Activated CD4-positive, alpha-beta T cell treated with anti-CD3 and anti-CD28 coated beads for 36 hours (primary cell): ENCODE data around the gene HERC6. TPM values are rescaled to one million over a fixed set of nuclear protein-coding genes. Genes with fewer than 3 reads are reported as not detected.

Source experiments
- ATAC-seq: fragments of 200-7000 bp; cut with Tn5 transposase; one replicate; pipeline ENCODE4 v1.10.0; 2021; ENCODE audit warnings: mild to moderate bottlenecking, moderate library complexity
- CTCF ChIA-PET: fragments of 350-600 bp; sonication (Branson Sonifier 250); formaldehyde crosslinking; loops from one replicate; lab custom pipeline; 2021; ENCODE audit warnings: antibody characterized with exemption; lab: Charles Lee
- POLR2A ChIA-PET: fragments of 350-600 bp; sonication (Branson Sonifier 250); formaldehyde crosslinking; loops from one replicate; lab custom pipeline; 2021; ENCODE audit warnings: antibody characterized with exemption, inconsistent platforms; lab: Charles Lee
- DNase-seq: peaks from one replicate; pipeline ENCODE4 v3.0.0-alpha.2; 2020
- H3K27ac Mint-ChIP-seq: one replicate; pipeline ENCODE4 v1.8.0; 2021; ENCODE audit warnings: mixed read lengths
- H3K27me3 Mint-ChIP-seq: one replicate; pipeline ENCODE4 v1.8.0; 2021; ENCODE audit warnings: mixed read lengths
- H3K36me3 Mint-ChIP-seq: one replicate; pipeline ENCODE4 v1.8.0; 2021; ENCODE audit warnings: low read depth, mixed read lengths
- H3K4me1 Mint-ChIP-seq: one replicate; pipeline ENCODE4 v1.8.0; 2021; ENCODE audit warnings: mixed read lengths
- H3K4me3 Mint-ChIP-seq: one replicate; pipeline ENCODE4 v1.8.0; 2021; ENCODE audit warnings: mild to moderate bottlenecking, moderate library complexity, mixed read lengths
- H3K9me3 Mint-ChIP-seq: one replicate; pipeline ENCODE4 v1.8.0; 2021; ENCODE audit warnings: low read depth, mixed read lengths
- intact Hi-C, 2 experiments: fragments of 100-400 bp; cut with DNase I in 1 of 2; cut with micrococcal nuclease in 1 of 2; formaldehyde crosslinking; loops; one replicate each; pipeline versions ENCODE4 v1.14.2 to v1.15.1; 2022 to 2024; cut with DNase I, micrococcal nuclease
- total RNA-seq, 2 experiments: library from RNA; stranded (reverse); gene quantifications; one replicate each; pipeline ENCODE4 v1.2.3, GENCODE V29; 2021

HERC6 gene
- total RNA-seq, 2 experiments from 2014 or later = 7.3 to 9.3 TPM

GRCh38 chr4:88391703-88392102 lies 13.1 kb downstream of the HERC6 start:
- ChIA-PET POLR2A (no interaction called here), CTCF (no interaction called here)
- H3K9me3 Mint-ChIP-seq = no peaks in the 10 kb centered on the region
- DNase-seq = no peak
- no peaks in the 10 kb centered on the region for H3K4me1 Mint-ChIP-seq
- intact Hi-C loops = no loop called here
- peaks cover 21% of the 10 kb centered on the region for H3K36me3 Mint-ChIP-seq
- no peak for ATAC-seq
- H3K4me3 Mint-ChIP-seq = no peak overlapping the region
- no peak overlapping the region for H3K27ac Mint-ChIP-seq
- H3K27me3 Mint-ChIP-seq = no peaks in the 10 kb centered on the region

GRCh38 chr4:88396681-88397080 lies 18.0 kb downstream of the HERC6 start:
- no peak overlapping the region for H3K4me3 Mint-ChIP-seq
- peaks cover 18% of the 10 kb centered on the region for H3K36me3 Mint-ChIP-seq
- ATAC-seq (no peak), DNase-seq (no peak)
- ChIA-PET CTCF (no interaction called here), POLR2A (no interaction called here)
- H3K27me3 Mint-ChIP-seq = no peaks in the 10 kb centered on the region
- no peaks in the 10 kb centered on the region for H3K9me3 Mint-ChIP-seq
- H3K4me1 Mint-ChIP-seq = no peaks in the 10 kb centered on the region
- intact Hi-C loops = no loop called here
- H3K27ac Mint-ChIP-seq = no peak overlapping the region

- ATAC-seq (no peak), DNase-seq (no peak)
- Mint-ChIP-seq H3K4me3 (no peak overlapping the region), H3K36me3 (peaks cover 17% of the 10 kb centered on the region), H3K27me3 (no peaks in the 10 kb centered on the region), H3K27ac (no peak overlapping the region), H3K9me3 (no peaks in the 10 kb centered on the region), H3K4me1 (no peaks in the 10 kb centered on the region)
- intact Hi-C loops = no loop called here
- ChIA-PET CTCF (no interaction called here), POLR2A (no interaction called here)
Measured at GRCh38 chr4:88398381-88398780, 19.7 kb downstream of the HERC6 start.

- ChIA-PET POLR2A (no interaction called here), CTCF (no interaction called here)
- H3K36me3 Mint-ChIP-seq = peaks cover 14% of the 10 kb centered on the region
- intact Hi-C loops = no loop called here
- DNase-seq (no peak), ATAC-seq (no peak)
- H3K9me3 Mint-ChIP-seq = no peaks in the 10 kb centered on the region
- H3K4me1 Mint-ChIP-seq = peaks cover 9% of the 10 kb centered on the region
- H3K27me3 Mint-ChIP-seq = no peaks in the 10 kb centered on the region
- H3K27ac Mint-ChIP-seq = no peak overlapping the region
- no peak overlapping the region for H3K4me3 Mint-ChIP-seq
Measured at GRCh38 chr4:88409206-88409605, 30.6 kb downstream of the HERC6 start.

- H3K36me3 Mint-ChIP-seq = peaks cover 15% of the 10 kb centered on the region
Measured at GRCh38 chr4:88409789-88410188, 31.1 kb downstream of the HERC6 start.

GRCh38 chr4:88411491-88412096 lies 32.9 kb downstream of the HERC6 start:
- Mint-ChIP-seq H3K36me3 (peaks cover 12% of the 10 kb centered on the region), H3K9me3 (no peaks in the 10 kb centered on the region), H3K4me3 (no peak overlapping the region), H3K27ac (no peak overlapping the region), H3K4me1 (peaks cover 9% of the 10 kb centered on the region), H3K27me3 (no peaks in the 10 kb centered on the region)
- ChIA-PET POLR2A (no interaction called here), CTCF (no interaction called here)
- DNase-seq = peak; percentile 32
- ATAC-seq = peak; percentile 88
- intact Hi-C loops = no loop called here

More at GRCh38 chr4:88409789-88410188, 31.1 kb downstream of the HERC6 start:
- intact Hi-C loops = no loop called here
- H3K4me3 Mint-ChIP-seq = no peak overlapping the region
- no peak overlapping the region for H3K27ac Mint-ChIP-seq
- no peaks in the 10 kb centered on the region for H3K27me3 Mint-ChIP-seq
- H3K4me1 Mint-ChIP-seq = peaks cover 9% of the 10 kb centered on the region
- H3K9me3 Mint-ChIP-seq = no peaks in the 10 kb centered on the region
- POLR2A ChIA-PET = no interaction called here
- no peak for ATAC-seq
- CTCF ChIA-PET = interaction anchor here (1.5 kb wide), 1 partner anchor 17 kb away, joined by 5 read pairs; no protein-coding TSS in a partner anchor
- DNase-seq = no peak

- peaks cover 6% of the 10 kb centered on the region for H3K4me1 Mint-ChIP-seq
- CTCF ChIA-PET = interaction anchor here (0.7 kb wide), 1 partner anchor 73 kb away, joined by 3 read pairs; no protein-coding TSS in a partner anchor
- intact Hi-C loops = no loop called here
- no peak for DNase-seq
- no peaks in the 10 kb centered on the region for H3K27me3 Mint-ChIP-seq
- POLR2A ChIA-PET = no interaction called here
- H3K36me3 Mint-ChIP-seq = peaks cover 11% of the 10 kb centered on the region
- no peak overlapping the region for H3K4me3 Mint-ChIP-seq
- H3K9me3 Mint-ChIP-seq = no peaks in the 10 kb centered on the region
- no peak overlapping the region for H3K27ac Mint-ChIP-seq
- no peak for ATAC-seq
Measured at GRCh38 chr4:88413801-88414200, 35.1 kb downstream of the HERC6 start.

GRCh38 chr4:88414755-88415154 lies 36.1 kb downstream of the HERC6 start:
- POLR2A ChIA-PET = no interaction called here
- intact Hi-C loops = no loop called here
- no peaks in the 10 kb centered on the region for H3K9me3 Mint-ChIP-seq
- no peak for ATAC-seq
- no peak overlapping the region for H3K27ac Mint-ChIP-seq
- no peaks in the 10 kb centered on the region for H3K27me3 Mint-ChIP-seq
- DNase-seq = no peak
- no peak overlapping the region for H3K4me3 Mint-ChIP-seq
- H3K36me3 Mint-ChIP-seq = peaks cover 8% of the 10 kb centered on the region
- H3K4me1 Mint-ChIP-seq = peaks cover 6% of the 10 kb centered on the region
- CTCF ChIA-PET = no interaction called here

GRCh38 chr4:88415982-88416381 lies 37.3 kb downstream of the HERC6 start:
- ATAC-seq (no peak), DNase-seq (no peak)
- POLR2A ChIA-PET = no interaction called here
- H3K36me3 Mint-ChIP-seq = peaks cover 8% of the 10 kb centered on the region
- H3K4me3 Mint-ChIP-seq = no peak overlapping the region
- H3K27me3 Mint-ChIP-seq = no peaks in the 10 kb centered on the region
- CTCF ChIA-PET = no interaction called here
- intact Hi-C loops = no loop called here
- no peaks in the 10 kb centered on the region for H3K9me3 Mint-ChIP-seq
- H3K4me1 Mint-ChIP-seq = peaks cover 6% of the 10 kb centered on the region
- H3K27ac Mint-ChIP-seq = no peak overlapping the region

- intact Hi-C loops = no loop called here
- ChIA-PET POLR2A (no interaction called here), CTCF (interaction anchor here (0.6 to 1.4 kb wide), 3 partner anchors 9 to 76 kb away, joined by 3 to 5 read pairs (median 3); no protein-coding TSS in a partner anchor)
- no peaks in the 10 kb centered on the region for H3K9me3 Mint-ChIP-seq
- H3K27ac Mint-ChIP-seq = no peak overlapping the region
- ATAC-seq (no peak), DNase-seq (no peak)
- no peaks in the 10 kb centered on the region for H3K27me3 Mint-ChIP-seq
- H3K4me3 Mint-ChIP-seq = no peak overlapping the region
- H3K4me1 Mint-ChIP-seq = no peaks in the 10 kb centered on the region
- H3K36me3 Mint-ChIP-seq = peaks cover 12% of the 10 kb centered on the region
Measured at GRCh38 chr4:88418411-88418810, 39.8 kb downstream of the HERC6 start.

- no peak for DNase-seq
- Mint-ChIP-seq H3K4me1 (no peaks in the 10 kb centered on the region), H3K36me3 (peaks cover 10% of the 10 kb centered on the region), H3K4me3 (no peak overlapping the region), H3K9me3 (no peaks in the 10 kb centered on the region), H3K27me3 (no peaks in the 10 kb centered on the region), H3K27ac (no peak overlapping the region)
- intact Hi-C loops = no loop called here
- POLR2A ChIA-PET = no interaction called here
- no peak for ATAC-seq
- CTCF ChIA-PET = interaction anchor here (1.0 kb wide), 1 partner anchor 121 kb away, joined by 4 read pairs; no protein-coding TSS in a partner anchor
Measured at GRCh38 chr4:88419874-88420273, 41.2 kb downstream of the HERC6 start.

GRCh38 chr4:88420844-88421243 lies 42.2 kb downstream of the HERC6 start:
- Mint-ChIP-seq H3K36me3 (peaks cover 7% of the 10 kb centered on the region), H3K27ac (no peak overlapping the region), H3K27me3 (no peaks in the 10 kb centered on the region), H3K4me1 (no peaks in the 10 kb centered on the region), H3K4me3 (no peak overlapping the region), H3K9me3 (no peaks in the 10 kb centered on the region)
- ChIA-PET POLR2A (no interaction called here), CTCF (interaction anchor here (0.7 kb wide), 1 partner anchor 66 kb away, joined by 3 read pairs; no protein-coding TSS in a partner anchor)
- no peak for DNase-seq
- intact Hi-C loops = no loop called here
- ATAC-seq = no peak
